RWPE2 (cell line): ENCODE data around the gene PTGIS.

Source experiments
- ATAC-seq: fragments of 200-7000 bp; cut with Tn5 transposase; 3 replicates; pipeline ENCODE4 v1.9.1; 2021; ENCODE audit warnings: low read depth
- DNase-seq: peaks from one replicate; pipeline ENCODE4 v3.0.0-alpha.2; 2020; ENCODE audit warnings: low spot score
- H3K27ac ChIP-seq: fragments of 450-650 bp; 2 replicates; pipeline ENCODE4 v1.5.1; 2017; ENCODE audit warnings: mild to moderate bottlenecking; ENCODE audit not compliant: poor library complexity, severe bottlenecking
- H3K27me3 ChIP-seq: fragments of 250-450 bp; sonication (Bioruptor Pico); 2 replicates; pipeline ENCODE4 v1.5.1; 2021; ENCODE audit warnings: mild to moderate bottlenecking, moderate library complexity; ENCODE audit not compliant: insufficient read depth, poor library complexity, severe bottlenecking
- H3K36me3 ChIP-seq: fragments of 250-450 bp; sonication (Bioruptor Pico); 2 replicates; pipeline ENCODE4 v1.5.1; 2020; ENCODE audit warnings: low read depth, mild to moderate bottlenecking, moderate library complexity
- H3K4me1 ChIP-seq: fragments of 250-450 bp; sonication (Bioruptor Pico); 2 replicates; pipeline ENCODE4 v1.5.1; 2021; ENCODE audit warnings: mild to moderate bottlenecking, moderate library complexity; ENCODE audit not compliant: insufficient read depth, poor library complexity, severe bottlenecking
- H3K4me3 ChIP-seq: fragments of 250-450 bp; sonication (Bioruptor Pico); 2 replicates; pipeline ENCODE4 v1.5.1; 2021; ENCODE audit warnings: mild to moderate bottlenecking, moderate library complexity; ENCODE audit not compliant: severe bottlenecking
- H3K9me3 ChIP-seq: fragments of 250-450 bp; sonication (Bioruptor Pico); 2 replicates; pipeline ENCODE4 v1.5.1; 2021; ENCODE audit warnings: mild to moderate bottlenecking, moderate library complexity; ENCODE audit not compliant: severe bottlenecking
- TF ChIP-seq, protein P1 (sequence below): fragments of 450-650 bp; IDR thresholded peaks from one replicate; pipeline ENCODE4 v1.5.1; 2017; ENCODE audit warnings: mild to moderate bottlenecking, moderate library complexity; ENCODE audit not compliant: poor library complexity, severe bottlenecking

PTGIS gene

DNA sequence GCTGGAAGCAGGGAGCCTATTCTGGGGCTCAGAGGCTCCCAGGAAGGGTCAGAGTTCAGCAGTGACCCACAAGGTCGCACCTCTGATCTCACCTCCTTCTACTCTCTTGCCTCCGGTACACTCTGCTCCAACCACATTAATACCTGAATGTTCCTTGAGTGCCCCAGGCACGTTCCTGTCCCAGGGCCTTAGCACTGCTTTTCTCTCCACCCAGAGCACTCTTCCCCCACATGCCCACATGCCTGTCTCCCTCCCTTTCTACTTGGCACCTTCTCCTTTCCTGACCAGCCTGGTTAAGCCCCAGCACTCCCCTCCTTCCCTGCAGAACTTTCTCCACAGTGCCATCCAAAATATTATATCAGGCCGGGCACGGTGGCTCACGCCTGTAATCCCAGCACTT is 98.9 kb downstream of the PTGIS start:
- DNase-seq (no peak), ATAC-seq (no peak)
- H3K9me3 ChIP-seq = no peaks in the 10 kb centered on the region
- no peak overlapping the region for H3K27ac ChIP-seq
- no peak overlapping the region for H3K4me3 ChIP-seq
- peaks cover 31% of the 10 kb centered on the region for H3K27me3 ChIP-seq
- TF ChIP-seq, protein P1, sequence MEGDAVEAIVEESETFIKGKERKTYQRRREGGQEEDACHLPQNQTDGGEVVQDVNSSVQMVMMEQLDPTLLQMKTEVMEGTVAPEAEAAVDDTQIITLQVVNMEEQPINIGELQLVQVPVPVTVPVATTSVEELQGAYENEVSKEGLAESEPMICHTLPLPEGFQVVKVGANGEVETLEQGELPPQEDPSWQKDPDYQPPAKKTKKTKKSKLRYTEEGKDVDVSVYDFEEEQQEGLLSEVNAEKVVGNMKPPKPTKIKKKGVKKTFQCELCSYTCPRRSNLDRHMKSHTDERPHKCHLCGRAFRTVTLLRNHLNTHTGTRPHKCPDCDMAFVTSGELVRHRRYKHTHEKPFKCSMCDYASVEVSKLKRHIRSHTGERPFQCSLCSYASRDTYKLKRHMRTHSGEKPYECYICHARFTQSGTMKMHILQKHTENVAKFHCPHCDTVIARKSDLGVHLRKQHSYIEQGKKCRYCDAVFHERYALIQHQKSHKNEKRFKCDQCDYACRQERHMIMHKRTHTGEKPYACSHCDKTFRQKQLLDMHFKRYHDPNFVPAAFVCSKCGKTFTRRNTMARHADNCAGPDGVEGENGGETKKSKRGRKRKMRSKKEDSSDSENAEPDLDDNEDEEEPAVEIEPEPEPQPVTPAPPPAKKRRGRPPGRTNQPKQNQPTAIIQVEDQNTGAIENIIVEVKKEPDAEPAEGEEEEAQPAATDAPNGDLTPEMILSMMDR = no peak
- H3K4me1 ChIP-seq = no peaks in the 10 kb centered on the region
- H3K36me3 ChIP-seq = no peaks in the 10 kb centered on the region

DNA sequence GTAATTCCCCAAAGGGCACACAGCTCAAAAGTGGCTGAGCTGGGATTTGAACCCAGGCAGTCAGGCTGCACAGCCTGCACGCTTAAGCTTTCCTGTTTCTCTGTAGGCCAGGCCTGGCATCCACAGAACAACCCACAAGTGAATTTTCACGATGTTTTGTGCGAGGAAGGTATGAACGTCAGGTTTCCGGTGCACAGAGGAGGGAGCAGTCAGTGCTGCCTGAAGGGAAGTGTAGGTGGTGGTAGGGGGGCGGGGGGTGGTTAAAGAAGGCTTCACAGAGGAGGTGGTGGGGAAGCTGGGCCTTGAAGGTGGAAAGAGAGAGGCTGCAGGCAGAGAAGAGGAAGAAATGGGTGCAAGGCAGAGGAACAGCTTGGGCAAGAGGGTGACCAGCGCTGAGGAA is 99.5 kb downstream of the PTGIS start:
- peaks cover 31% of the 10 kb centered on the region for H3K27me3 ChIP-seq
- H3K27ac ChIP-seq = no peak overlapping the region
- H3K4me3 ChIP-seq = no peak overlapping the region
- H3K36me3 ChIP-seq = no peaks in the 10 kb centered on the region
- DNase-seq (no peak), ATAC-seq (no peak)
- H3K4me1 ChIP-seq = no peaks in the 10 kb centered on the region
- TF ChIP-seq, protein P1 = no peak
- no peaks in the 10 kb centered on the region for H3K9me3 ChIP-seq

DNA sequence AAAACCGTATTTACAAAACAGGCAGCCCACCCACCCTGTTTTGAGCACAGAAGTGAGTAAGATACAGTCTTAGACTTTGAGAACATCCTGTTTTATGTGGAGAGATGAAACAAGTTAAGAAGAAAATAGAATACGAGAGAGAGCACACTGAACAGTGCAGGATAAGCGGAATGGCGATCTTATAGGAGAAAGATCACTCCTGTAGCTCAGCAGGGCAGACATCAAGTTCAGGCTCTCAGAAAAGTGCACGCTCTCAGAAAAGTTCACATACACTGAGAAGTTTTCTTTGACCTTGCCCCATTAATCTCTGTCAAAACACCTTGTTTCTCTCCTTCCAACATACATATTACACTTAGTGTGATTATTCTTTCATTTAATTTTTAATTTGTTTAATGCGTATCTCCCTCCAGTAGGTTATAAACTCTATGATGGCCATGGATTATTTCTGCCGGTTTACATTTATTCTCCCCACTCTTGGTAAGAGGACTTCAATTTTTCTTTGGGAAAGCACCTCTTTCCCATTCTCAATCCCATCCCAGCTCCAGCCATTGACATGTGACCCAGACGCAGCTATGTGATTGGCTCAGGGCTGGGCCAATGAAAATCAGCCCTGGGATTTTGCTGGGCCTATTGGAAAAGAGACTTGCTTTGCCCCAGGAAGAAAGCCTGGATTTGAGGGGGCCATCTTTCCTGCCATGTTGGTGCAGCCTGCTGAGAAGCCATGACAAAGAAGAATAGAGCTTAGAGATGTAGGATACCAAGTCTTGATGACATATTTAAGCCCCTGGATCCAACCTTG is 101.6 kb downstream of the PTGIS start:
- H3K27ac ChIP-seq = no peak overlapping the region
- TF ChIP-seq, protein P1 = no peak
- no peaks in the 10 kb centered on the region for H3K36me3 ChIP-seq
- DNase-seq (no peak), ATAC-seq (no peak)
- H3K4me1 ChIP-seq = no peaks in the 10 kb centered on the region
- H3K4me3 ChIP-seq = no peak overlapping the region
- H3K9me3 ChIP-seq = no peaks in the 10 kb centered on the region
- peaks cover 32% of the 10 kb centered on the region for H3K27me3 ChIP-seq

DNA sequence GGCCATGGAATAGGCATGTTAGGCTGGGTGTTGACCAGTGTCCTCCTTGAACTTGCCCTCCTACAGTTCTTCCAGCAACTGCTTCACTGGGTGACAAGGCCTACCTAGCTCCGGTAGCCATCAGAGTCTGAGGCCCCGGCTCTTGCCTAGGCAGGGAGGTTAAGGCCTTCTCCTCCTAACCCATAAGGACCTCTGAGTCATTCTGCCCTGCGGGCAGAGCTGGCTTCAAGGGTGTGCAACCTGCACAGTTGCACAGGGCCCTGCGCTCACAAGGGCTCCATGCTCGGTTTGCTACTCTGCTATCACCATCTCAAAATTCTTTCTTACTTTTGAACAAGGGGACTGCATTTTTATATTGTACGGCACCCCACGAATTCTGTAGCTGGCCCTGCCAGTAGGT is 103.4 kb downstream of the PTGIS start:
- Histone ChIP-seq H3K36me3 (no peaks in the 10 kb centered on the region), H3K4me3 (no peak overlapping the region), H3K4me1 (peaks cover 3% of the 10 kb centered on the region), H3K27me3 (peaks cover 16% of the 10 kb centered on the region), H3K27ac (no peak overlapping the region), H3K9me3 (no peaks in the 10 kb centered on the region)
- TF ChIP-seq, protein P1 = no peak
- no peak for DNase-seq
- ATAC-seq = no peak

DNA sequence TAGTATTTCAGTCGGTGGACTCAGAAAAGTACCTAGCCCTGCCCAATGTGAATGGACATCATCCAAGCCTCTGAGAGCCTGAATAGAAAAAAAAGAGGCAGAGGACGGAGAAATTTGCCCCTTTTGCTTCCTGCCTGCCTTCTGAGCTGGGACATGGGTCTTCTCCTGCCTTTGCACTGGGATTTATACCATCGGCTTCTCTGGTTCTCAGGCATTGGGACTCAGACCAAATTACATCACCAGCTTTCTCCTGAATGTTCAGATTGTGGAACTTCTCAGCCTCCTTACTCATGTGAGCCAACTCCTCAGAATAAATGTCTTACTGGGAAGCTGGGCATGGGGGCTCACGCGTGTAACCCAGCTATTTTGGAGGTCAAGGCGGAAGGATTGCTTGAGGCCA is 105.3 kb downstream of the PTGIS start:
- ATAC-seq (no peak), DNase-seq (no peak)
- H3K4me3 ChIP-seq = no peak overlapping the region
- no peaks in the 10 kb centered on the region for H3K9me3 ChIP-seq
- peaks cover 16% of the 10 kb centered on the region for H3K27me3 ChIP-seq
- H3K27ac ChIP-seq = no peak overlapping the region
- TF ChIP-seq, protein P1 = no peak
- no peaks in the 10 kb centered on the region for H3K36me3 ChIP-seq
- peaks cover 3% of the 10 kb centered on the region for H3K4me1 ChIP-seq
